B cell (primary cell): ENCODE data around the gene EFNA2. TPM values are rescaled to one million over a fixed set of nuclear protein-coding genes. Genes with fewer than 3 reads are reported as not detected.

ENCODE experiments used
- ATAC-seq: fragments of 200-7000 bp; cut with Tn5 transposase; one replicate; pipeline ENCODE4 v1.10.0; 2021; ENCODE audit warnings: low read depth, mild to moderate bottlenecking, moderate number of reproducible peaks, moderate library complexity
- CTCF ChIA-PET: fragments of 350-600 bp; sonication (Branson Sonifier 250); formaldehyde crosslinking; loops from one replicate; lab custom pipeline; 2021; ENCODE audit warnings: antibody characterized with exemption, inconsistent platforms; lab: Charles Lee
- POLR2A ChIA-PET: fragments of 350-600 bp; sonication (Branson Sonifier 250); formaldehyde crosslinking; loops from one replicate; lab custom pipeline; 2021; ENCODE audit warnings: antibody characterized with exemption; lab: Charles Lee
- DNase-seq: peaks from one replicate; pipeline ENCODE4 v3.0.0; 2013
- H2AFZ ChIP-seq: 2 replicates; pipeline ENCODE4 v1.6.1; 2012; ENCODE audit warnings: mild to moderate bottlenecking, low read depth, low read length; ENCODE audit not compliant: insufficient read depth, poor library complexity, severe bottlenecking
- H3K27ac ChIP-seq, 2 donors: 1 replicate in 1 of 2; 2 replicates in 1 of 2; pipeline ENCODE4 v1.5.1; 2012 to 2013; ENCODE audit warnings: low read length in 2 of 2, mild to moderate bottlenecking in 2 of 2, moderate library complexity in 1 of 2
- H3K27me3 ChIP-seq, 4 experiments: fragments of 200-600 bp in 1 of 4; sonication (generic) in 1 of 4; replicated peaks in 1 of 4; 1 replicate in 2 of 4; 2 replicates in 2 of 4; pipeline versions ENCODE4 v1.6.1 to v1.7.0; 2013 to 2016; ENCODE audit warnings: low read length in 3 of 4, mild to moderate bottlenecking in 2 of 4, mixed read lengths in 1 of 4, moderate library complexity in 1 of 4; ENCODE audit not compliant: insufficient read depth in 4 of 4, control insufficient read depth in 3 of 4; ENCODE audit errors: control extremely low read depth in 1 of 4
- H3K36me3 ChIP-seq, 2 experiments: replicated peaks in 1 of 2; 1 replicate in 1 of 2; 2 replicates in 1 of 2; pipeline versions ENCODE4 v1.6.1 to v1.7.1; 2013; ENCODE audit warnings: low read length in 1 of 2; ENCODE audit not compliant: insufficient read depth in 2 of 2, control insufficient read depth in 1 of 2; ENCODE audit errors: control extremely low read depth in 1 of 2, extremely low read depth in 1 of 2
- H3K4me1 ChIP-seq, 2 donors: fragments of 200-600 bp in 1 of 2; sonication (generic) in 1 of 2; 1 replicate in 1 of 2; 2 replicates in 1 of 2; pipeline versions ENCODE4 v1.5.1 to v1.6.1; 2013 to 2017; ENCODE audit warnings: low read length in 2 of 2; ENCODE audit not compliant: control insufficient read depth in 2 of 2, insufficient read depth in 2 of 2
- H3K4me2 ChIP-seq: replicated peaks from 2 replicates; pipeline ENCODE3; 2012; ENCODE audit warnings: mild to moderate bottlenecking, low read depth, low read length; ENCODE audit not compliant: poor library complexity, severe bottlenecking
- H3K4me3 ChIP-seq, 5 experiments: fragments of 200-600 bp in 1 of 5; sonication (generic) in 1 of 5; 1 replicate in 3 of 5; 2 replicates in 2 of 5; pipeline versions ENCODE4 v1.5.1 to v1.7.0; 2011 to 2016; ENCODE audit warnings: low read length in 4 of 5, mild to moderate bottlenecking in 4 of 5, low read depth in 2 of 5, control low read depth in 1 of 5, moderate library complexity in 1 of 5; ENCODE audit not compliant: insufficient read depth in 1 of 5; ENCODE audit errors: control extremely low read depth in 1 of 5, extremely low read depth in 1 of 5
- H3K79me2 ChIP-seq: fragments of 200-600 bp; sonication (generic); one replicate; pipeline ENCODE4 v1.6.0; 2016; ENCODE audit warnings: low read length; ENCODE audit not compliant: control insufficient read depth, insufficient read depth
- H3K9ac ChIP-seq: fragments of 200-600 bp; sonication (generic); 2 replicates; pipeline ENCODE4 v1.6.1; 2017; ENCODE audit warnings: mild to moderate bottlenecking, low read length, moderate library complexity
- H3K9me3 ChIP-seq, 3 donors: one replicate each; pipeline versions ENCODE4 v1.6.1 to v1.7.1; 2013; ENCODE audit warnings: low read length in 2 of 3; ENCODE audit not compliant: control insufficient read depth in 2 of 3, insufficient read depth in 1 of 3; ENCODE audit errors: control extremely low read depth in 1 of 3
- H4K20me1 ChIP-seq: 2 replicates; pipeline ENCODE4 v1.6.0; 2012; ENCODE audit warnings: mild to moderate bottlenecking, low read length; ENCODE audit not compliant: insufficient read depth, control insufficient read depth, poor library complexity, severe bottlenecking
- H3K27ac Mint-ChIP-seq: one replicate; pipeline ENCODE4 v1.8.0; 2021; ENCODE audit warnings: mixed read lengths
- H3K27me3 Mint-ChIP-seq: one replicate; pipeline ENCODE4 v1.8.0; 2021; ENCODE audit warnings: mixed read lengths
- H3K4me1 Mint-ChIP-seq: one replicate; pipeline ENCODE4 v1.8.0; 2021; ENCODE audit warnings: mixed read lengths
- H3K4me3 Mint-ChIP-seq: one replicate; pipeline ENCODE4 v1.8.0; 2021; ENCODE audit warnings: mixed read lengths
- H3K9me3 Mint-ChIP-seq: one replicate; pipeline ENCODE4 v1.8.0; 2022; ENCODE audit warnings: mixed read lengths; ENCODE audit not compliant: insufficient read depth
- EZH2 ChIP-seq: IDR thresholded peaks from 2 replicates; pipeline ENCODE4 v1.6.1; 2012; ENCODE audit warnings: borderline replicate concordance, low read depth, mild to moderate bottlenecking, moderate library complexity, low read length; ENCODE audit not compliant: insufficient read depth, poor library complexity, severe bottlenecking
- WGBS: methylation state at CpG from one replicate; pipeline ENCODE4 v1.1.5; 2013; ENCODE audit warnings: missing lambda C conversion rate; ENCODE audit not compliant: insufficient coverage; 5-methylcytosine and 5-hydroxymethylcytosine counted together
- intact Hi-C: fragments of 100-400 bp; cut with micrococcal nuclease; formaldehyde crosslinking; loops from one replicate; pipeline ENCODE4 v1.10.0; 2022
- polyA plus RNA-seq: library from polyadenylated mRNA; depleted of rRNA; stranded (reverse); fragments of >200 nt; gene quantifications from 2 replicates; pipeline ENCODE4 v1.2.3, GENCODE V29; 2012
- total RNA-seq, 2 donors: library from RNA; stranded (reverse); fragments of 120-200 nt in 1 of 2; gene quantifications; 1 replicate in 1 of 2; 2 replicates in 1 of 2; pipeline versions ENCODE4 v1.2.3 to v1.2.4, GENCODE V29; 2013 to 2022
- TF ChIP-seq, protein P1 (sequence below): fragments of 200-600 bp; IDR thresholded peaks from one replicate; pipeline ENCODE4 v1.8.0; 2022; ENCODE audit warnings: antibody characterized with exemption, mild to moderate bottlenecking

Gene EFNA2
- total and polyA plus RNA-seq, 2 donors (not counting 1 experiment from before 2014, with no cell fraction given), result not detected

GRCh38 chr19:1309977-1310852 lies 24.5 kb downstream of the EFNA2 start:
- Histone ChIP-seq H3K4me1 (peaks cover 0 to under 1% of the 10 kb centered on the region in 2 donors), H3K27me3 (peaks cover 0 to 23% (median 3%) of the 10 kb centered on the region in 4 experiments), H4K20me1 (no peaks in the 10 kb centered on the region), H3K36me3 (no peaks in the 10 kb centered on the region), H3K27ac (no peak overlapping the region), H3K9me3 (peaks cover 0 to 3% (median 0%) of the 10 kb centered on the region in 3 donors), H3K4me3 (no peak overlapping the region), H3K4me2 (no peak overlapping the region), H3K9ac (no peak overlapping the region), H2AFZ (no peak overlapping the region), H3K79me2 (no peaks in the 10 kb centered on the region)
- TF ChIP-seq EZH2, result no peak
- TF ChIP-seq, protein P1, sequence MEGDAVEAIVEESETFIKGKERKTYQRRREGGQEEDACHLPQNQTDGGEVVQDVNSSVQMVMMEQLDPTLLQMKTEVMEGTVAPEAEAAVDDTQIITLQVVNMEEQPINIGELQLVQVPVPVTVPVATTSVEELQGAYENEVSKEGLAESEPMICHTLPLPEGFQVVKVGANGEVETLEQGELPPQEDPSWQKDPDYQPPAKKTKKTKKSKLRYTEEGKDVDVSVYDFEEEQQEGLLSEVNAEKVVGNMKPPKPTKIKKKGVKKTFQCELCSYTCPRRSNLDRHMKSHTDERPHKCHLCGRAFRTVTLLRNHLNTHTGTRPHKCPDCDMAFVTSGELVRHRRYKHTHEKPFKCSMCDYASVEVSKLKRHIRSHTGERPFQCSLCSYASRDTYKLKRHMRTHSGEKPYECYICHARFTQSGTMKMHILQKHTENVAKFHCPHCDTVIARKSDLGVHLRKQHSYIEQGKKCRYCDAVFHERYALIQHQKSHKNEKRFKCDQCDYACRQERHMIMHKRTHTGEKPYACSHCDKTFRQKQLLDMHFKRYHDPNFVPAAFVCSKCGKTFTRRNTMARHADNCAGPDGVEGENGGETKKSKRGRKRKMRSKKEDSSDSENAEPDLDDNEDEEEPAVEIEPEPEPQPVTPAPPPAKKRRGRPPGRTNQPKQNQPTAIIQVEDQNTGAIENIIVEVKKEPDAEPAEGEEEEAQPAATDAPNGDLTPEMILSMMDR, result no peak
- intact Hi-C loops, result no loop called here
- Mint-ChIP-seq H3K9me3 (no peaks in the 10 kb centered on the region), H3K4me3 (no peak overlapping the region), H3K4me1 (no peaks in the 10 kb centered on the region), H3K27ac (no peak overlapping the region), H3K27me3 (no peaks in the 10 kb centered on the region)
- WGBS, result 77% methylated on average over 16 of the region's 28 CpGs
- CTCF ChIA-PET, result no interaction called here
- POLR2A ChIA-PET, result no interaction called here
- ATAC-seq (no peak), DNase-seq (no peak)

GRCh38 chr19:1310853-1311180 lies 25.1 kb downstream of the EFNA2 start:
- no peak for TF ChIP-seq EZH2
- TF ChIP-seq, protein P1, result no peak
- no peaks in the 10 kb centered on the region for H3K79me2 ChIP-seq
- CTCF ChIA-PET, result no interaction called here
- ATAC-seq (no peak), DNase-seq (no peak)
- no peaks in the 10 kb centered on the region for H3K36me3 ChIP-seq
- Mint-ChIP-seq H3K9me3 (no peaks in the 10 kb centered on the region), H3K4me1 (no peaks in the 10 kb centered on the region), H3K27me3 (no peaks in the 10 kb centered on the region), H3K4me3 (no peak overlapping the region), H3K27ac (no peak overlapping the region)
- intact Hi-C loops, result no loop called here
- H2AFZ ChIP-seq, result no peak overlapping the region
- WGBS, result 88% methylated on average over 13 of the region's 18 CpGs
- H3K27ac ChIP-seq, result no peak overlapping the region
- H3K4me3 ChIP-seq, result no peak overlapping the region
- no peak overlapping the region for H3K4me2 ChIP-seq
- peaks cover 0 to 3% (median 0%) of the 10 kb centered on the region in 3 donors for H3K9me3 ChIP-seq
- H3K27me3 ChIP-seq, result peaks cover 0 to 28% (median 6%) of the 10 kb centered on the region in 4 experiments
- H3K9ac ChIP-seq, result no peak overlapping the region
- POLR2A ChIA-PET, result no interaction called here
- H3K4me1 ChIP-seq, result peaks cover 5 to 6% of the 10 kb centered on the region in 2 donors
- no peaks in the 10 kb centered on the region for H4K20me1 ChIP-seq
